Naive thymus-derived CD4-positive, alpha-beta T cell (primary cell): ENCODE measurements around the gene ATP5PF. TPM values are rescaled to one million over a fixed set of nuclear protein-coding genes. Genes with fewer than 3 reads are reported as not detected.
"Not testable (repeated sequence)": the region's sequence is repeated elsewhere in the genome, so short reads cannot be mapped to it uniquely, and the experiment has no call there.

Source experiments
- ATAC-seq: fragments of 150-1000 bp; cut with Tn5 transposase; 2 replicates; pipeline ENCODE4 v1.10.0; 2021; ENCODE audit warnings: mild to moderate bottlenecking, moderate library complexity
- CTCF ChIA-PET: fragments of 350-600 bp; sonication (Branson Sonifier 250); formaldehyde crosslinking; loops from one replicate; lab custom pipeline; 2021; ENCODE audit warnings: antibody characterized with exemption; lab: Charles Lee
- POLR2A ChIA-PET: fragments of 350-600 bp; sonication (Branson Sonifier 250); formaldehyde crosslinking; loops from one replicate; lab custom pipeline; 2021; ENCODE audit warnings: antibody characterized with exemption, inconsistent platforms; lab: Charles Lee
- DNase-seq, 9 donors: peaks; one replicate each; pipeline versions ENCODE4 v3.0.0 to v3.0.0-alpha.2; 2020 to 2022; ENCODE audit warnings: mixed read lengths in 1 of 9
- H3K27ac ChIP-seq: one replicate; pipeline ENCODE4 v1.7.0; 2013; ENCODE audit warnings: mild to moderate bottlenecking, low read depth, low read length, moderate library complexity
- H3K27me3 ChIP-seq, 2 donors: one replicate each; pipeline ENCODE4 v1.7.0; 2013; ENCODE audit warnings: low read length in 2 of 2, mild to moderate bottlenecking in 2 of 2, moderate library complexity in 2 of 2; ENCODE audit not compliant: control insufficient read depth in 2 of 2, insufficient read depth in 2 of 2
- H3K36me3 ChIP-seq, 3 experiments: 1 replicate in 2 of 3; 2 replicates in 1 of 3; pipeline ENCODE4 v1.7.0; 2013; ENCODE audit warnings: low read length in 3 of 3, mild to moderate bottlenecking in 3 of 3, moderate library complexity in 1 of 3; ENCODE audit not compliant: insufficient read depth in 3 of 3, control insufficient read depth in 2 of 3
- H3K4me1 ChIP-seq, 2 donors: one replicate each; pipeline ENCODE4 v1.7.0; 2013; ENCODE audit warnings: low read length in 2 of 2, mild to moderate bottlenecking in 2 of 2, moderate library complexity in 1 of 2; ENCODE audit not compliant: control insufficient read depth in 2 of 2, insufficient read depth in 2 of 2
- H3K4me3 ChIP-seq: 2 replicates; pipeline ENCODE4 v1.7.0; 2013; ENCODE audit warnings: mild to moderate bottlenecking, low read length
- H3K9me3 ChIP-seq, 3 experiments: 1 replicate in 2 of 3; 2 replicates in 1 of 3; pipeline ENCODE4 v1.7.0; 2013; ENCODE audit warnings: low read length in 3 of 3; ENCODE audit not compliant: control insufficient read depth in 2 of 3
- H3K27ac Mint-ChIP-seq, 9 donors: one replicate each; pipeline ENCODE4 v1.8.0; 2020 to 2022; ENCODE audit warnings: mixed read lengths in 9 of 9, mild to moderate bottlenecking in 8 of 9, moderate library complexity in 5 of 9, inconsistent platforms in 2 of 9
- H3K27me3 Mint-ChIP-seq, 5 donors: one replicate each; pipeline ENCODE4 v1.8.0; 2021 to 2022; ENCODE audit warnings: mixed read lengths in 5 of 5, mild to moderate bottlenecking in 1 of 5
- H3K36me3 Mint-ChIP-seq, 5 donors: one replicate each; pipeline ENCODE4 v1.8.0; 2020 to 2022; ENCODE audit warnings: mixed read lengths in 5 of 5, mild to moderate bottlenecking in 3 of 5, inconsistent platforms in 1 of 5
- H3K4me1 Mint-ChIP-seq, 7 donors: one replicate each; pipeline ENCODE4 v1.8.0; 2020 to 2022; ENCODE audit warnings: mixed read lengths in 7 of 7, mild to moderate bottlenecking in 3 of 7, inconsistent platforms in 1 of 7
- H3K4me3 Mint-ChIP-seq, 10 donors: one replicate each; pipeline ENCODE4 v1.8.0; 2020 to 2022; ENCODE audit warnings: mild to moderate bottlenecking in 10 of 10, mixed read lengths in 10 of 10, moderate library complexity in 6 of 10, inconsistent platforms in 2 of 10
- H3K9me3 Mint-ChIP-seq, 11 donors: one replicate each; pipeline ENCODE4 v1.8.0; 2020 to 2022; ENCODE audit warnings: mixed read lengths in 11 of 11, mild to moderate bottlenecking in 4 of 11, inconsistent platforms in 1 of 11, moderate library complexity in 1 of 11
- intact Hi-C, 2 donors: fragments of 100-400 bp; cut with micrococcal nuclease; formaldehyde crosslinking; loops; one replicate each; pipeline ENCODE4 v1.15.1; 2023
- polyA plus RNA-seq, 2 donors: library from polyadenylated mRNA; unstranded; fragments of 300-500 nt; fragmentation: Illumina TruSeq; gene quantifications; one replicate each; pipeline ENCODE4 v1.2.3, GENCODE V29; 2021
- total RNA-seq, 6 experiments: library from RNA in 5 of 6; stranded (reverse) in 5 of 6; gene quantifications; 1 replicate in 5 of 6; 2 replicates in 1 of 6; pipeline ENCODE4 v1.2.3 and lab custom pipeline; 2021 to 2026

The ATP5PF gene
- total and polyA plus RNA-seq, 7 experiments from 2014 or later = 39.5 to 380 (median 66.1) TPM

GRCh38 chr21:25710550-25710949 is 24.2 kb downstream of the ATP5PF start:
- ATAC-seq (no peak), DNase-seq (no peak)
- intact Hi-C loops = no loop called here
- H3K36me3 ChIP-seq = no peaks in the 10 kb centered on the region
- Mint-ChIP-seq H3K27me3 (no peaks in the 10 kb centered on the region), H3K4me3 (no peak overlapping the region), H3K36me3 (no peaks in the 10 kb centered on the region), H3K4me1 (peaks cover 0 to 5% (median 0%) of the 10 kb centered on the region in 7 donors), H3K9me3 (no peaks in the 10 kb centered on the region), H3K27ac (peak overlapping the region in 3 of 9 donors; percentile 19 to 56 (median 56))
- CTCF ChIA-PET = interaction anchor here (1.0 kb wide), 1 partner anchor 17 kb away, joined by 3 read pairs; no protein-coding TSS in a partner anchor
- no peak overlapping the region for H3K4me3 ChIP-seq
- no peaks in the 10 kb centered on the region for H3K27me3 ChIP-seq
- no peaks in the 10 kb centered on the region for H3K9me3 ChIP-seq
- no peak overlapping the region for H3K27ac ChIP-seq
- POLR2A ChIA-PET = no interaction called here
- H3K4me1 ChIP-seq = no peaks in the 10 kb centered on the region

- DNase-seq (no peak), ATAC-seq (no peak)
- no peaks in the 10 kb centered on the region for H3K36me3 ChIP-seq
- no peak overlapping the region for H3K27ac ChIP-seq
- Mint-ChIP-seq H3K4me1 (peaks cover 0 to 5% (median 0%) of the 10 kb centered on the region in 7 donors), H3K27me3 (no peaks in the 10 kb centered on the region), H3K27ac (no peak overlapping the region), H3K36me3 (no peaks in the 10 kb centered on the region), H3K9me3 (no peaks in the 10 kb centered on the region), H3K4me3 (no peak overlapping the region)
- CTCF ChIA-PET = interaction anchor here (1.0 to 1.2 kb wide), 2 partner anchors 17 to 101 kb away, joined by 3 read pairs; no protein-coding TSS in a partner anchor
- no peaks in the 10 kb centered on the region for H3K9me3 ChIP-seq
- POLR2A ChIA-PET = no interaction called here
- no peaks in the 10 kb centered on the region for H3K4me1 ChIP-seq
- H3K27me3 ChIP-seq = no peaks in the 10 kb centered on the region
- intact Hi-C loops = no loop called here
- H3K4me3 ChIP-seq = no peak overlapping the region
Observed at GRCh38 chr21:25709684-25710265, 24.9 kb downstream of the ATP5PF start.

- Mint-ChIP-seq H3K9me3 (no peaks in the 10 kb centered on the region), H3K4me3 (no peak overlapping the region), H3K27ac (no peak overlapping the region), H3K27me3 (no peaks in the 10 kb centered on the region), H3K36me3 (no peaks in the 10 kb centered on the region), H3K4me1 (peaks cover 0 to 5% (median 0%) of the 10 kb centered on the region in 7 donors)
- no peaks in the 10 kb centered on the region for H3K4me1 ChIP-seq
- intact Hi-C loops = loop anchor here (1.0 kb wide), 3 partner anchors 27 to 287 kb away; no protein-coding TSS in a partner anchor
- CTCF ChIA-PET = interaction anchor here (2.5 kb wide), 1 partner anchor 99 kb away, joined by 31 read pairs; the partner anchor contains the start of gene MRPL39
- POLR2A ChIA-PET = interaction anchor here (2.5 kb wide), 1 partner anchor 100 kb away, joined by 9 read pairs; the partner anchor contains the start of gene MRPL39
- no peaks in the 10 kb centered on the region for H3K27me3 ChIP-seq
- DNase-seq = peak in 8 of 9 donors; percentile 17 to 56 (median 39)
- no peaks in the 10 kb centered on the region for H3K9me3 ChIP-seq
- peak; percentile 67 for ATAC-seq
- no peak overlapping the region for H3K27ac ChIP-seq
- no peaks in the 10 kb centered on the region for H3K36me3 ChIP-seq
- H3K4me3 ChIP-seq = no peak overlapping the region
Observed at GRCh38 chr21:25708467-25709065, 26.1 kb downstream of the ATP5PF start.

GRCh38 chr21:25701529-25701928 is 33.2 kb downstream of the ATP5PF start:
- ATAC-seq = no peak
- POLR2A ChIA-PET = no interaction called here
- CTCF ChIA-PET = interaction anchor here (0.9 kb wide), 1 partner anchor 94 kb away, joined by 3 read pairs; no protein-coding TSS in a partner anchor

GRCh38 chr21:25700741-25701140 is 34.0 kb downstream of the ATP5PF start:
- DNase-seq = no peak
- Mint-ChIP-seq H3K36me3 (no peaks in the 10 kb centered on the region), H3K27ac (no peak overlapping the region), H3K27me3 (peaks cover 0 to 3% (median 0%) of the 10 kb centered on the region in 5 donors), H3K4me1 (no peaks in the 10 kb centered on the region), H3K9me3 (peaks cover 0 to 2% (median 0%) of the 10 kb centered on the region in 11 donors), H3K4me3 (no peak overlapping the region)
- ChIA-PET CTCF (interaction anchor here (0.8 to 1.1 kb wide), 2 partner anchors 83 to 93 kb away, joined by 3 to 4 read pairs; no protein-coding TSS in a partner anchor), POLR2A (no interaction called here)
- H3K27me3 ChIP-seq = no peaks in the 10 kb centered on the region
- no peak overlapping the region for H3K4me3 ChIP-seq
- ATAC-seq = no peak
- no peaks in the 10 kb centered on the region for H3K4me1 ChIP-seq
- H3K27ac ChIP-seq = no peak overlapping the region
- no peaks in the 10 kb centered on the region for H3K9me3 ChIP-seq
- intact Hi-C loops = no loop called here
- no peaks in the 10 kb centered on the region for H3K36me3 ChIP-seq

More at GRCh38 chr21:25701529-25701928, 33.2 kb downstream of the ATP5PF start:
- peaks cover 0 to 2% (median 0%) of the 10 kb centered on the region in 11 donors for H3K9me3 Mint-ChIP-seq
- no peaks in the 10 kb centered on the region for H3K9me3 ChIP-seq
- no peak overlapping the region for H3K4me3 Mint-ChIP-seq
- no peaks in the 10 kb centered on the region for H3K27me3 ChIP-seq
- H3K27ac ChIP-seq = no peak overlapping the region
- DNase-seq = no peak
- H3K36me3 ChIP-seq = no peaks in the 10 kb centered on the region
- no peaks in the 10 kb centered on the region for H3K4me1 ChIP-seq
- no peaks in the 10 kb centered on the region for H3K36me3 Mint-ChIP-seq
- intact Hi-C loops = no loop called here
- H3K4me3 ChIP-seq = no peak overlapping the region
- no peak overlapping the region for H3K27ac Mint-ChIP-seq
- H3K4me1 Mint-ChIP-seq = no peaks in the 10 kb centered on the region
- H3K27me3 Mint-ChIP-seq = peaks cover 0 to 3% (median 0%) of the 10 kb centered on the region in 5 donors

GRCh38 chr21:25695461-25695860 is 39.2 kb downstream of the ATP5PF start:
- H3K36me3 ChIP-seq, ATAC-seq, H3K4me3 ChIP-seq, H3K27me3 Mint-ChIP-seq, H3K27ac Mint-ChIP-seq, H3K4me1 ChIP-seq, H3K27me3 ChIP-seq, H3K9me3 ChIP-seq, H3K36me3 Mint-ChIP-seq, POLR2A ChIA-PET, H3K4me1 Mint-ChIP-seq, CTCF ChIA-PET, intact Hi-C loops, H3K27ac ChIP-seq, H3K4me3 Mint-ChIP-seq, DNase-seq, H3K9me3 Mint-ChIP-seq: not testable (repeated sequence)
